HG03571 (cell line): ENCODE results near the gene RAPGEF2.
"Not testable (repeated sequence)": the region's sequence is repeated elsewhere in the genome, so short reads cannot be mapped to it uniquely, and the experiment has no call there.

Experiments
- ATAC-seq: cut with Tn5 transposase; IDR thresholded peaks from one replicate; pipeline ENCODE4 v1.9.1; 2021; ENCODE audit not compliant: unreplicated experiment

Gene RAPGEF2

GRCh38 chr4:159303435-159303834 lies 200.6 kb downstream of the RAPGEF2 start:
- ATAC-seq = no peak

- no peak for ATAC-seq
Measured at GRCh38 chr4:159305129-159305528, 202.2 kb downstream of the RAPGEF2 start.

- no peak for ATAC-seq
Measured at GRCh38 chr4:159307929-159308328, 205.1 kb downstream of the RAPGEF2 start.

- ATAC-seq = no peak
Measured at GRCh38 chr4:159308566-159309340, 205.9 kb downstream of the RAPGEF2 start.

- no peak for ATAC-seq
Measured at GRCh38 chr4:159312236-159312635, 209.4 kb downstream of the RAPGEF2 start.

GRCh38 chr4:159315879-159316278 lies 213.0 kb downstream of the RAPGEF2 start:
- ATAC-seq = not testable (repeated sequence)

GRCh38 chr4:159317203-159317602 lies 214.3 kb downstream of the RAPGEF2 start:
- ATAC-seq = no peak

- no peak for ATAC-seq
Measured at GRCh38 chr4:159319027-159319426, 216.1 kb downstream of the RAPGEF2 start.

GRCh38 chr4:159326480-159326879 lies 223.6 kb downstream of the RAPGEF2 start:
- ATAC-seq = no peak

GRCh38 chr4:159328766-159329165 lies 225.9 kb downstream of the RAPGEF2 start:
- no peak for ATAC-seq

GRCh38 chr4:159334461-159334860 lies 231.6 kb downstream of the RAPGEF2 start:
- no peak for ATAC-seq

- ATAC-seq = no peak
Measured at GRCh38 chr4:159337041-159337440, 234.2 kb downstream of the RAPGEF2 start.

GRCh38 chr4:159341522-159341921 lies 238.6 kb downstream of the RAPGEF2 start:
- ATAC-seq = no peak

GRCh38 chr4:159342374-159342773 lies 239.5 kb downstream of the RAPGEF2 start:
- no peak for ATAC-seq

- ATAC-seq = no peak
Measured at GRCh38 chr4:159343116-159343515, 240.2 kb downstream of the RAPGEF2 start.

GRCh38 chr4:159344877-159345276 lies 242.0 kb downstream of the RAPGEF2 start:
- ATAC-seq = no peak

GRCh38 chr4:159346681-159347080 lies 243.8 kb downstream of the RAPGEF2 start:
- ATAC-seq = no peak

- no peak for ATAC-seq
Measured at GRCh38 chr4:159347813-159348212, 244.9 kb downstream of the RAPGEF2 start.

GRCh38 chr4:159349332-159349731 lies 246.5 kb downstream of the RAPGEF2 start:
- no peak for ATAC-seq

GRCh38 chr4:159352609-159353008 lies 249.7 kb downstream of the RAPGEF2 start:
- no peak for ATAC-seq

GRCh38 chr4:159353422-159354116 lies 250.7 kb downstream of the RAPGEF2 start:
- no peak for ATAC-seq

GRCh38 chr4:159355466-159355865 lies 252.6 kb downstream of the RAPGEF2 start:
- no peak for ATAC-seq
